Head of caudate nucleus (tissue), 42 donors: ENCODE measurements around the gene ZNF446.
"Not testable (repeated sequence)": the region's sequence is repeated elsewhere in the genome, so short reads cannot be mapped to it uniquely, and the experiment has no call there.

ENCODE experiments used
- DNase-seq, 42 donors: peaks; one replicate each; pipeline versions ENCODE4 v3.0.0 to v3.0.0-alpha.2; 2020 to 2021; ENCODE audit warnings: mixed read lengths in 7 of 42
- intact Hi-C: fragments of 100-400 bp; cut with DNase I; formaldehyde crosslinking; loops from one replicate; pipeline ENCODE4 v1.15.0; 2022

The ZNF446 gene

DNA sequence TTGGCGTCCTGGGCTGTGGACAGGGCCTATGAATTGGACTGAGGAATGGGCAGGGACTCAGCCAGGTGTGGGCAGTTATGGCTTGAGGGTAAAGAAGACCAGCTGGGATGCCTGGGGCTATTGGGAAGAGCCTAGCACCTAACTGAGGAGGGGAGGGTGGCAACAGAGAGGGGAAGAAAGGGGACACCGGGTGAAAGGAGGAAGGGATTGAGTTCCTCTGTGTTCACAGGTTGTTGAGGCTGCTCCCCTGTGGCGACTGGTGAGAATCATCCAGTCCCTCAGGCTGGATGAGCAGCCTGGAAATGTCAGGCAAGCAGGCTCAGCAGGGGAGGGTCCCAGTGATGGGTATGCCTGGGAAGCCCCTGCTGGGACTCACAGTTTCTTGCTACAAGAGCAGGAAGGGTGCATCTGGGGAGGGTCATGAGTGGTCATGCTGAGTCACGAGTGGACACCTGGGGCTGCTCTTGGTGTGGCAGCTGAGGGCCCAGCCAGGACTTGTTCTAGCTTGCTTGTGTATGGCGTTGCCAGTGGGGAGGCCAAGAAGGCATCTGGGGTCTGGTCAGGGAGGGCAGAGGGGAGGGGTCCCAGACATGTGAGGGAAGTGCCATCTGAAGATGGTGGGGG lies 7.8 kb upstream of the ZNF446 start:
- intact Hi-C loops, result no loop called here
- no peak for DNase-seq

DNA sequence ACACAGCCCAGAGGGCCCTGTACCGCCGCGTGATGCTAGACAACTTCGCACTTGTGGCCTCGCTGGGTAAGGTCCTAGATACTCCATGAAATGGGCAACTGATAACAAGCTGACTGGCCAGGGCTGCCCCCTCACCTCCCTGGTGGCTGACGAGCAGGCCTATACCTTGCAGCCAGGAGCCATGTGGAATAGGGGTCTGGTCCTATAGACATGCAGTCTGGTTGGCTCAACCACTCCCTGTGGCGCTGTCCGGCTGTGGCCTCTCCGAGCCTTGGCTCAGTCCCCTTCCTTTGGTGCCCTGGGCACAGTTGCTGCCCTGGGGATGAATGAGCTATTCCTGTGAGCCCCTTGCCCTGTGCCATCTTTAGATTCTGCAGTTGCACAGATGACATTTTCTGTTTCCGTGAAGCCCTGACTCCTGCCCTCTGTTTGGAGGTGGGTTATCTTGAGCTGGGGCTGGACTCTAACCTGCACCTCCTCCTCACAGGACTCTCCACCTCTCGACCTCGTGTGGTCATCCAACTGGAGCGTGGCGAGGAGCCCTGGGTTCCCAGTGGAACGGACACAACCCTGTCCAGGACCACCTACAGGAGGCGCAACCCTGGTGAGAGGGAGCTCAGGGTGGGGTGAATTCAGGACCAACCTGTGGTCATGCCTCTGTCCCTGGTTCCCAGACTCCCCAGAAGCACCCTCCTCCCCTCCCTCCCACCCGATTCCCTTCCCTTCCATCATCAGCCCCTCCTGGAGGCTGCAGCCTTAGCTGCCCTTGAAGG lies 6.7 kb upstream of the ZNF446 start:
- DNase-seq, result no peak
- intact Hi-C loops, result no loop called here

DNA sequence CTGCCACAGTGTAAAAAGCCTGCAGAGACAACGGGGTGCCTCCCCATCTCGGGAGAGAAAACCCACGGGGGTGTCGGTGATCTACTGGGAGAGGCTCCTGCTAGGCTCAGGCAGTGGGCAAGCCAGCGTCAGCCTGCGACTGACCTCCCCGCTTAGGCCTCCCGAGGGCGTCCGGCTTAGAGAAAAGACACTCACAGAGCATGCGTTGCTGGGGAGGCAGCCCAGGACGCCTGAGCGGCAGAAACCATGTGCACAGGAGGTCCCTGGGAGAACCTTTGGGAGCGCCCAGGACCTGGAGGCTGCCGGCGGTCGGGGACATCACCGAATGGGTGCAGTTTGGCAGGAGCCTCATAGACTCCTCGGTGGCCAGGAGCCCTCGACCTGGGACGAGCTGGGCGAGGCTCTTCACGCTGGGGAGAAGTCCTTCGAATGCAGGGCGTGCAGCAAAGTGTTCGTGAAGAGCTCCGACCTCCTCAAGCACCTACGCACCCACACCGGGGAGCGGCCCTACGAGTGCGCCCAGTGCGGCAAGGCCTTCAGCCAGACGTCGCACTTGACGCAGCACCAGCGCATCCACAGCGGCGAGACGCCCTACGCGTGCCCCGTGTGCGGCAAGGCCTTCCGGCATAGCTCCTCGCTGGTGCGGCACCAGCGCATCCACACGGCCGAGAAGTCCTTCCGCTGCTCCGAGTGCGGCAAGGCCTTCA lies 5.2 kb upstream of the ZNF446 start:
- intact Hi-C loops, DNase-seq: not testable (repeated sequence)

DNA sequence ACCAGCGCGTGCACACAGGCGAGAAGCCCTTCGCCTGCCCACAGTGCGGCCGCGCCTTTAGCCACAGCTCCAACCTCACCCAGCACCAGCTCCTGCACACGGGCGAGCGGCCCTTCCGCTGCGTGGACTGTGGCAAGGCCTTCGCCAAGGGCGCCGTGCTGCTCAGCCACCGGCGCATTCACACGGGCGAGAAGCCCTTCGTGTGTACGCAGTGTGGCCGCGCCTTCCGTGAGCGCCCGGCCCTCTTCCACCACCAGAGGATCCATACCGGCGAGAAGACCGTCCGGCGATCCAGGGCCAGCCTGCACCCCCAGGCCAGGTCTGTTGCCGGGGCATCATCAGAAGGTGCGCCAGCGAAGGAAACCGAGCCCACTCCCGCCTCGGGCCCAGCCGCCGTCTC lies 4.4 kb upstream of the ZNF446 start:
- intact Hi-C loops, result no loop called here
- no peak for DNase-seq

DNA sequence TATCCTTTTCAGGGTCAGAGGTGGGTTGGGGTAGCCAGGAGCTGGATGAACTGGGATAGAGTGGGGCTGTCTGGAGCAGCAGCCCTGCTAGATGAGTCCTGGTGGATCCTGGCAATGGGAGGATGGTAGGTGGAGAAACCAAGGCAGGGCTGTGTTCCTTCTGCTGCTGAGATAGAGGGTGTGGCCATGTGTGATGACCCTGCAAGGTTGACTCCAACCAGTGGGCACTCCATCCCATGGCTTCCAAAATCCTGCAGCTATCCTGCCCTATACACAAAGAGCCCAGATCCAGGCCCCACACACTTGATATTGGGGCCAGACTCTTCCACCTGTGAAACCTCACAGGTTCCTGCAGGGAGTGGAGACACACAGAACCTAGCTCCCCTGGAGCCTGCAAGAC lies 2.4 kb upstream of the ZNF446 start:
- no peak for DNase-seq
- intact Hi-C loops, result no loop called here

DNA sequence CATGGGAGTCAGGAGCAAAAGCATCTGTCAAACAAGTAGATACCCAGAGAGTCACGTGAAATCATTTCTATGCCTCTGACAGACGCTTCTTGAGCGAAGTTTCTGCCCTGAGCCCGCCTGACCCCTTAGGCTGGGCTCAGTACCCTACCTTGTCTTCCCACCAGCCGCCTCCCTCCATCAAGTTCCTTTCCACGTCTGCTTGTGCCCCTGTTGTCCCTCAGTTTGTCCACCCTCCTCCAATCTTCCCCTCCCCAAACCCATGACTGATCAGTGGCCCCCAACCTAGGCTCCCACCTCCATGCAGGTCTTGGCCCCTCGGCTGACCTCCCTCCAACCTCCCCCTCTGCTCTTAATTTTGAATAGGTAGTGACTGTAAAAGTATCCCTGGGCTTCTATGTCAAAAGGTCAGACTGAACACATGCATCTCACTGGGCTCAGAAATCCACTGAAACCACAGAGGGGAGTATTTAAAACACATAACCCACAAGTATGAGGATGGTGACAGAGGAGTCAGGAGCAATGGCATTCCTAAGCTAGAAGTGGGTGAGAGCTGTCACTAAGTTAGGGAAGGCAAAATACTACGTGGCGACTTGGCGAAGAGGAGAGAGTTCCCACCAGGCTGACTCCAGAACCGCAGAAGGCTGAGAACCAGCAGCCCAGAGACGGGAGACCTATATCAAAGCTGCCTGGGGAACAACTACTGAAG lies 1.7 kb upstream of the ZNF446 start:
- no peak for DNase-seq
- intact Hi-C loops, result no loop called here

DNA sequence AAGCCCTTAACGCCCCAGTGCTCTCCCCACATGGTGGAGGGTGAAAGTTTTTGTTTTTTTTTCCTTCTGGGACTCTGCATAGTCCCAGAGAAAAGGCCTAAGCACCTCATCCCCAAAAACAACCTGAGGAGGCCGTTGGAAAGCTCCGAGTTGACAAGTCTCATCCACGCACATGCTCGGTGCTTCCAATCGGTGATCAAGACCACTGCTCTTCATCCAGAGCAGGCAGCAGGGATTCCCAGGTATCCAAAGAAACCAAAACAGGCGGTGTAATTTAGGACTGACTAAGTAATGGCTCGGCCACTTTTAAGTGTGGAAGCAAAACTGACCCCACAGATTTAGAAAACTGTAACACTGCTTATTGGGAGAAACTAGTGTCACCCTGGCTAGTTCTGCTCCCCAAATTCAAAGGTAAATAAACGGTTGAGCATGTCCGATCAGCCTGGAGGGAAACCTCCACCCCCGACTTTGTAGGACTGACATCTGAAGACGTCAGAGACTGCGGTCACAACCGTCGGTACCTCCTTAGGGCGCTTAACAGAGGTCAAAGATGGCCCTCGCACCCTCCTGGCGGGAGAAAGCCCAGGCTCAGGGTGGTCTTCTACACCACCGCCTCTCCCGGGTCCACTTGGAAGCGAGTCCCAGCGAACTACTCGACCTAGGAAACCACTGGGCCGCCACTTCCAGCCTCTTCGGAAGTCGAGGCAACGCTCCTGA lies 997 bp upstream of the ZNF446 start:
- intact Hi-C loops, result no loop called here
- DNase-seq, result no peak

DNA sequence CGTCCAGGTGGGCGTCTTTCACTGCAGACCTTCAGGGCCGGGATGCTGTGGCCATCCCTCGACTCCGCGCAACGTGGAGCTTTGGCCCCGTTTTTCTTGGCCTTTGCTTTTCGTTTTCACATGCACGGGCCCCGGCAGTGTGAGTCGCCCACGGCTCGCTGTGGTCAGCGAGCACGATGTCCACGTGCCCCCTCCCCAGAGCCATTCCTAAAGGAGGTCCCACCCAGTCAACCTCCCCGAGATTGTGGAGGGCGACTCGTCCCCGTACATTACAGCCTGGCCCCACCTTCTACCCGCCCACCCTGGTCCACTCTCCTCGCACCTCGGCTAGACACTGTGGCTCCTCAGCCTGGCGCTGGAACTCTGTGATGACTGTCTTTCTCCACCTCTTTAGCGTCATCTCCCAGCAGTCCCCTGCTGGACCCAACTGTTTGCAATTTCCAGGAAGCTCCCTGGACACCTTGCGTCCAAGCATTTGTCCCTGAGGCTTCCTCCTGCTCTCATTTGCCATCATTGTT lies 405 bp downstream of the ZNF446 start:
- intact Hi-C loops, result no loop called here
- DNase-seq, result peak in 4 of 42 donors; percentile 12 to 58 (median 35)

DNA sequence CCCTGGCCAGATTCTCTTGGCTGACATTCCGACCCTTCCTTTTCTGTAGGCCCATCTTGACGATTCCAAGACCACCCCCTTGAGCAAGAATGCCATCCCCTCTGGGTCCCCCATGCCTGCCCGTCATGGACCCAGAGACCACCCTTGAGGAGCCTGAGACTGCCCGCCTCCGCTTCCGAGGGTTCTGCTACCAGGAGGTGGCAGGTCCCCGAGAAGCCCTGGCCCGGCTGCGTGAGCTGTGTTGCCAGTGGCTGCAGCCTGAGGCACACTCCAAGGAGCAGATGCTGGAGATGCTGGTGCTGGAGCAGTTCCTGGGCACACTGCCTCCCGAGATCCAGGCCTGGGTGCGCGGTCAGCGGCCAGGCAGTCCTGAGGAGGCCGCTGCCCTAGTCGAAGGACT lies 978 bp downstream of the ZNF446 start:
- no peak for DNase-seq
- intact Hi-C loops, result no loop called here

DNA sequence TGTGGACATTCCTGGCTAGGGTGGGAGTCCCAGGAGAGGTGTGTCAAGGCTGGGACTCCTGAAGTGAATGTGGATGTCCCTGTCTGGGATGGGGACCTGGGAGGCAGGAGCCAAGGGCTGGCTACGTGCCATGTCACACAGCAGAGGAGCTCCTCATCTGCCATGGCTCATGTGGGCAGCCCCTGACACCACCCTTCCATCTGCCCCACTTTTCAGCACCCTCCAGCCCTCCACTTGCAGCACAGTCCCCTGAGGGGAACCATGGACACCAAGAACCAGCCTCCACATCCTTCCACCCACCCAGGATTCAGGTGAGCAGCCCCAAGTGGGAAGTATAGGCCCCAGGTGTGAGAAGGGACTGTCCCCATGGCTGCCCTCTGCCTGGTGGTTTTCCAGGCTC lies 1.7 kb downstream of the ZNF446 start:
- no peak for DNase-seq
- intact Hi-C loops, result no loop called here

DNA sequence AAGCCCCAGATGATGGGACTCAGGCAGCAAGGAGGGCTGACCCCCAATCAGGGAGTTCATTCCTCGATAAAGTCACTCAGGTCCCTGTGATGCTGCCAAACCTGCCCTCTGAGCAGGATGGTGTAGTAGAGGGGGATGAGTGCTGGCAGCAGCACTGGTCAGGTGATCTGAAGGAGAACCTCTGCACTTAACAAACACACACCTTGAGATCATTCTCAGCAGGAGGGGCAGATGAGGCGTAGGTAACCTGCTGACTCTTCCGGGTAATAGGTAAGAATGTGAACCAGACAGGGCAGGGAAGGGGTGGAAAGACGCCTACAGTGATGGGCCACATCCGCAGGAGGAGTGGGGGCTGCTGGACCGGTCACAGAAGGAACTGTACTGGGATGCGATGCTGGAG lies 3.2 kb downstream of the ZNF446 start:
- intact Hi-C loops, result no loop called here

DNA sequence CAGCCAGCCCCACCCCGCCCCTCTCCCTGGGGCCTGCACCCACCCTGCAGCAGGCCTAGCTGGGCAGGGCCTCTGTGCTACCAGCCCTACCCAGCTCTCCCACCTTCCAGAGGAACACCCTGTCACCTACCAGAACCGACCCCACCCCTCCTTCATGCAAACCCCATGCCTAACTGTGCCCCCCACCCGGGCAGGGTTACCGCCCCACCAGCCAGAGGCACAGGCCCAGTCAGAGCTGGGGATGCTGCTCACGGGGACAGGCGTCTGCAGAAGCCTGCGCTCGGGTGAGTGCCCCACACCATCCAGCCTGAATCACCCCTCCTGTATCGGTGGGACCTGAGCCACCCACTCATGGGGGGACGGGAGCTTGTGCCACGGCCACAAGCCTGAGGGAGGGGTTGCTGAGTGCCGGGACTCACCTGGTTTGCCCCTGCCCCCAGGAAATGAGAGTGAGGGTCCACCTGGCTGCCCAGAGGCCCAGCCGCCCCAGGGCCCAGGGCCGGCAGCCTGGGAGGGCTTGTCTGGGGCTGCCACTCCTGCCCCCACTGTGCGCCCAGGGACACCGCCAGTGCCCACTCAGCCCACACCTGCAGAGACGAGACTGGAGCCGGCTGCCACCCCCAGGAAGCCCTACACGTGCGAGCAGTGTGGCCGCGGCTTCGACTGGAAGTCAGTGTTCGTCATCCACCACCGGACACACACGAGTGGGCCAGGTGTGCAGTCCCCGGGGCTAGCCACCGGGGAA lies 3.8 kb downstream of the ZNF446 start:
- DNase-seq, result no peak
- intact Hi-C loops, result no loop called here

More for the DNA sequence above, 3.2 kb downstream of the ZNF446 start:
- no peak for DNase-seq

DNA sequence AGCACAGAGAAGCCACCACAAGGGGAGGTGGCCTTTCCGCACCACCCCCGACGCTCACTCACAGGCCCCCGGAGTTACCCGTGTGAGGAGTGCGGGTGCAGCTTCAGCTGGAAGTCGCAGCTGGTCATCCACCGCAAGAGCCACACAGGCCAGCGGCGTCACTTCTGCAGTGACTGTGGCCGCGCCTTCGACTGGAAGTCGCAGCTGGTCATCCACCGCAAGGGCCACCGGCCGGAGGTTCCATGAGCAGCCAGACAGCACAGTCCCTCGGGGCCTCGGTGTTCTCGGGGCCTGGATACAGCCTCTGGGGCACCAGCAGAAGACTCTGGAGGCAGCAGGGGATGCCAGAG lies 4.3 kb downstream of the ZNF446 start:
- DNase-seq, result no peak
- intact Hi-C loops, result no loop called here

DNA sequence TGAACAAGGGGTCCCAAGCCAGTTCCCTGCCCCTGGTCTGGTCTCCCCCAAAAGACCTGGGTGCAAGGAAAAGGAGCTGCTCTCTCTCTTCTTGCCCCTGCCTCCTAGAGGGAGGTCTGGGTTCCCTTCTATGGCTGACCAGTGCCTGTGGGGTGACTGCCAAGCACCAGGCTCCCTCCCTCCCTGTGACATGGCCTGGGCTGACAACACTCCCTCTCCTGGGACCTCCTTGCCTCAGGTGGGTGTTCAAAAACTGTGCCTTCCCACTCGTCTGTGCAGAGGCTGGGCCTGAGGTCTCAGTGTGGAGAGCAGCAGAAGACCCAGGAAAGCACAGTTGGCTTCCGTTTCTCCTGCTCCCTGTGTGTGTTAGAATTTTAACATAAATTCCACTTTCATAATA lies 4.7 kb downstream of the ZNF446 start:
- no peak for DNase-seq
- intact Hi-C loops, result no loop called here

DNA sequence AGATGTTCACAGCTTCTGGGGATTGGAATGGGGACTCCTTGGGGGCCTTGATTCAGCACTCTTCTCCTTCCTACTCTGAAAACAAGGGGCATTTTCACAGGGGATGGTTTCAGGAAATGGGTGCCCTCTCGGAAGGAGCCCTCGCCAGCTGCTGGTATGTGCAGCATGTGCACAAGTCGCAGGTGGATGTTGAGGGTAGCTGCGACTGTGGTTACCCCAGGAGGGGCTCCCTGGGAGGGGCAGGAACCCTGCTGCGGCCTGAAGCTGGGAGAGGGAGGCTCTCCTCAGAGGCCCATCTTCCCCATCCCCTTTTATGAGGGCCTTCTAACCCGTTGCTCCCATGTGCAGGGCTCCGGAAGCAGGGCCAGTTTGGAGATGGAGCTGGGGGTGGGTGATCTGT lies 6.2 kb downstream of the ZNF446 start:
- DNase-seq, result no peak
- intact Hi-C loops, result no loop called here

DNA sequence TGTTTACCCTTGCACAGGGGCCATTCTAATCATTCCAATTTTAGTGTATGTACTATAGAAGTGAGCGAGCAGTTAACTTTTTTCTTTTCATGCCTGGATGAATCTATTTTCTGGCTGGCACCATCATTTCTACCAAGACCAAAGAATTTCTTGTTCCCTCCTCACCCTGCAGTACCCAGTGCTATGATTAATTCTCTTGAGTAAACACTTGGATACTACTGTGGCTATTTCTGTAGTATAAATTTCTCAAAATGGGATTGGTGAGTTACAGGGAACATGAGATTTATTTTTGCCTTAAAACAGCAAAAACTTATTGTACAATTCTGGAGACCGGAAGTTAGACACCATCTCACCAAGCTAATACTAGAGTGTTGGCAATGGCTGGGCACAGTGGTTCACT lies 7.6 kb downstream of the ZNF446 start:
- intact Hi-C loops, result no loop called here
- DNase-seq, result no peak

DNA sequence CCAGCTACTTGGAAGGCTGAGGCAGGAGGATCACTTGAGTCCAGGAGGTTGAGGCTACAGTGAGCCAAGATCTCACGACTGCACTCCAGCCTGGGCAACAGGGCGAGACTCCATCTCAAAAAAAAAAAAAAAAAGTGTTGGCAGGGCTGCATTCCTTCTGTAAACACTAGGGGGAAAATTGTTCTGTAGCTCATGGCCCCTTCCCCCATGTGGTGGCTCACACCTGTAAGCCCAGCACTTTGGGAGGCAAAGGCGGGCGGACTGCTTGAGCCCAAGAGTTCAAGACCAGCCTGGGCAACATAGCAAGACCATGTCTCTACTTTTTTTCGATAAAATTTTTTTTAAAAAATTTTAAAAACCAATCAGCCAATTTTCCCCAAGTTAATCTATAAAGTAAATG lies 8.2 kb downstream of the ZNF446 start:
- DNase-seq, intact Hi-C loops: not testable (repeated sequence)

DNA sequence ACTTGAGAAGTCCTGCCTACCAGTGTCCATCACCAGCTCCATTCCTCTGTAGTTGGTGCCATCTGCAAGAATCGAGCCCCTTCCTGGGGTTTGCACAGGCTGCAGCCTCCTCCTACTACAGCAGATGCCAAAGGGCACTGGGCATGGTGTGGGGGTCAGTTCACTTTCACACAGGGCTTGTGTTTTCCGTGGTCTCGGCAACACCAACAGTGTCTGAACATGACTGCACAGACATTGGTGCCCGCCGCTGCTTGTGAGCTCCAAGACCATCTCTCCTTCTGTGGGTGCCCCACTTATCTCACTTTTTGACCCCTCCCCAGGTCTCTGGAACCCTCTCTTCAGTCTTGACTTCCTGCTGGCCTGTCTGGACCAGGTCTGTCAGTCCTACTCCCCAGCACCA lies 15.2 kb downstream of the ZNF446 start:
- DNase-seq, result no peak
- intact Hi-C loops, result no loop called here
